PC-3 (cell line): ENCODE measurements around the gene NACC1. TPM values are rescaled to one million over a fixed set of nuclear protein-coding genes. Genes with fewer than 3 reads are reported as not detected.
A peak's percentile ranks its signal among the peaks of the same experiment; 100 is the strongest.

Experiments
- ATAC-seq: fragments of 200-7000 bp; cut with Tn5 transposase; 2 replicates; pipeline ENCODE4 v1.9.1; 2020; ENCODE audit warnings: mild to moderate bottlenecking, moderate library complexity
- BruUV-seq: library from RNA; stranded (reverse); fragments of 400-500 nt; replicated peaks from 2 replicates; lab custom pipeline; 2021; lab: Mats Ljungman, UMichigan
- CTCF ChIA-PET: fragments of 300-600 bp; sonication (Branson Sonifier 250); formaldehyde crosslinking; loops from one replicate; lab custom pipeline; 2022; ENCODE audit warnings: antibody characterized with exemption; lab: Charles Lee
- POLR2A ChIA-PET: fragments of 300-600 bp; sonication (Branson Sonifier 250); formaldehyde crosslinking; loops from one replicate; lab custom pipeline; 2022; ENCODE audit warnings: antibody characterized with exemption; ENCODE audit not compliant: unreplicated experiment; lab: Charles Lee
- DNase-seq: peaks from one replicate; pipeline ENCODE4 v3.0.0-alpha.2; 2015
- H2AFZ ChIP-seq: fragments of 300-600 bp; sonication (generic); 2 replicates; pipeline ENCODE4 v1.6.0; 2016; ENCODE audit warnings: antibody characterized with exemption, low read length
- H3F3A ChIP-seq: fragments of 300-600 bp; sonication (generic); one replicate; pipeline ENCODE4 v1.6.0; 2017; ENCODE audit warnings: antibody characterized with exemption, low read length, control low read depth, mild to moderate bottlenecking; ENCODE audit not compliant: unreplicated experiment
- H3K27ac ChIP-seq: fragments of 300-600 bp; sonication (generic); 2 replicates; pipeline ENCODE4 v1.5.1; 2016; ENCODE audit warnings: mild to moderate bottlenecking, low read length
- H3K27me3 ChIP-seq: fragments of 300-600 bp; sonication (generic); 2 replicates; pipeline ENCODE4 v1.6.1; 2016; ENCODE audit warnings: low read length, mixed read lengths
- H3K36me3 ChIP-seq: fragments of 300-600 bp; sonication (generic); 2 replicates; pipeline ENCODE4 v1.6.1; 2016; ENCODE audit warnings: low read depth, mixed run types, low read length, mixed read lengths
- H3K4me1 ChIP-seq: fragments of 300-600 bp; sonication (generic); 2 replicates; pipeline ENCODE4 v1.5.1; 2016; ENCODE audit warnings: low read length; ENCODE audit not compliant: insufficient read depth
- H3K4me2 ChIP-seq: fragments of 300-600 bp; sonication (generic); 2 replicates; pipeline ENCODE4 v1.6.0; 2016; ENCODE audit warnings: low read length
- H3K4me3 ChIP-seq: fragments of 300-600 bp; sonication (generic); 2 replicates; pipeline ENCODE4 v1.5.1; 2016; ENCODE audit warnings: mild to moderate bottlenecking, low read length, mixed read lengths
- H3K79me2 ChIP-seq: fragments of 300-600 bp; sonication (generic); 2 replicates; pipeline ENCODE4 v1.6.1; 2017; ENCODE audit warnings: low read length, mixed read lengths
- H3K9ac ChIP-seq: fragments of 300-600 bp; sonication (generic); 2 replicates; pipeline ENCODE4 v1.6.0; 2016; ENCODE audit warnings: mild to moderate bottlenecking, low read length
- H3K9me2 ChIP-seq: fragments of 300-600 bp; sonication (generic); replicated peaks from 2 replicates; pipeline ENCODE4 v1.6.1; 2016; ENCODE audit warnings: mixed run types, low read length, mixed read lengths
- H3K9me3 ChIP-seq: fragments of 300-600 bp; sonication (generic); 2 replicates; pipeline ENCODE4 v1.6.1; 2016; ENCODE audit warnings: low read length, mixed read lengths
- H4K20me1 ChIP-seq: fragments of 300-600 bp; sonication (generic); 2 replicates; pipeline ENCODE4 v1.6.1; 2016; ENCODE audit warnings: low read length, mixed read lengths
- EZH2 ChIP-seq: fragments of 300-600 bp; sonication (generic); IDR thresholded peaks from one replicate; pipeline ENCODE4 v1.6.1; 2017; ENCODE audit warnings: antibody characterized with exemption, mild to moderate bottlenecking, low read length; ENCODE audit not compliant: unreplicated experiment
- EZH2phosphoT487 ChIP-seq: fragments of 300-600 bp; sonication (generic); IDR thresholded peaks from 2 replicates; pipeline ENCODE4 v1.6.1; 2018; ENCODE audit warnings: mild to moderate bottlenecking, antibody characterized with exemption, low read length, borderline replicate concordance
- intact Hi-C: fragments of 100-400 bp; cut with micrococcal nuclease; formaldehyde crosslinking; loops from 2 replicates; pipeline ENCODE4 v1.9.0; 2023
- total RNA-seq: library from RNA; depleted of rRNA; stranded (reverse); fragments of >200 nt; gene quantifications from 2 replicates; pipeline ENCODE4 v1.2.3, GENCODE V29; 2014
- TF ChIP-seq, protein P1 (sequence below): fragments of 300-600 bp; sonication (generic); conservative IDR thresholded peaks from 2 replicates; pipeline ENCODE4 v1.5.1; 2017; ENCODE audit warnings: antibody characterized with exemption, low read depth, mild to moderate bottlenecking, low read length

The NACC1 gene
- total RNA-seq, 1 experiment from 2014 or later: 266 TPM

DNA sequence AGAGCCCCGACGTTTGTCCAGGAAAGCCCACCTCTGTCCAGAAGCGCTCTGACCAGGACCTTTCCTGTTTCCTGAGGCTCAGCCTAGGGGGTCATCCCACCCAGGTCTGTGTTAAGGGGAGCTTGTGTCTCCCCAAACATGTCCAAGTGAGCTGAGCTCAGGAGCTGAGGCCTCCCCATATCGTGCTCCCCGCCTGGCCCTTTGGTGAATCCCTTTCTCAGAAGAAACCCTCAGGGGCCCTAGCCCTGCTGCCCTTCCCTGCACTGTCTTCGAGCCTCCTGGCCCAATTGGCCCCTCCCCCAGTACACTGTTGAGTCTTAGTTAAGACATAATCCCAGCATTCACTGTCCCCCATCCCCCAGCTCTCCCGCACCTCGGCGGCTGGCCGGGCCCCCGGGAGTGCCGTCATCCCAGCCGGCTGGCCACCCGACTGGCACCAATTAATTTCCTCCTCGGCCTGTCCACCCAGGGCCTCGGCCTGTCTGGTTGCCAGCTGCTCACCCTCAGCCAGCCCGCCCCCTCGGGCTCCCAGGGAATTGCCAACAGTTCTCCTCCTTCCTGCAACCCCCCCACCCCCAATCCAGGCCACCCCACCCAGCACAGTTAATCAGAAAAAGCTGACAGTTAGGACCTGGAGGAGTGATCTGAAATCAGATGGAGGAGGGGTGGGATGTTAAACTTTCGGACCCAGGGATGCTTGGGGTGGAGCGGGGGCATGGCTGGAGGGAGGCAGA lies 45.7 kb downstream of the NACC1 start:
- Histone ChIP-seq H3K79me2 (peaks cover 24% of the 10 kb centered on the region), H3K9ac (peak overlapping the region; percentile 95), H3K9me2 (no peaks in the 10 kb centered on the region), H3F3A (peaks cover 11% of the 10 kb centered on the region), H3K27me3 (no peaks in the 10 kb centered on the region), H4K20me1 (no peaks in the 10 kb centered on the region), H3K36me3 (no peaks in the 10 kb centered on the region), H3K4me2 (peak overlapping the region; percentile 82), H3K9me3 (no peaks in the 10 kb centered on the region), H3K4me3 (peak overlapping the region; percentile 51), H2AFZ (peak overlapping the region; percentile 66), H3K4me1 (peaks cover 73% of the 10 kb centered on the region), H3K27ac (peak overlapping the region; percentile 97)
- ATAC-seq (peak; percentile 37), DNase-seq (peak; percentile 93)
- intact Hi-C loops: loop anchor here (1.0 to 10.0 kb wide), 4 partner anchors 8 to 671 kb away; no protein-coding TSS in a partner anchor
- ChIA-PET POLR2A (interaction anchor here (0.8 to 1.1 kb wide), 2 partner anchors 10 to 12 kb away, joined by 3 to 4 read pairs; no protein-coding TSS in a partner anchor), CTCF (interaction anchor here (0.6 to 1.1 kb wide), 4 partner anchors 8 to 236 kb away, joined by 3 to 4 read pairs (median 3); partner anchors contain the start of genes IER2 and STX10)
- TF ChIP-seq EZH2phosphoT487 (no peak), EZH2 (no peak)
- TF ChIP-seq, protein P1, sequence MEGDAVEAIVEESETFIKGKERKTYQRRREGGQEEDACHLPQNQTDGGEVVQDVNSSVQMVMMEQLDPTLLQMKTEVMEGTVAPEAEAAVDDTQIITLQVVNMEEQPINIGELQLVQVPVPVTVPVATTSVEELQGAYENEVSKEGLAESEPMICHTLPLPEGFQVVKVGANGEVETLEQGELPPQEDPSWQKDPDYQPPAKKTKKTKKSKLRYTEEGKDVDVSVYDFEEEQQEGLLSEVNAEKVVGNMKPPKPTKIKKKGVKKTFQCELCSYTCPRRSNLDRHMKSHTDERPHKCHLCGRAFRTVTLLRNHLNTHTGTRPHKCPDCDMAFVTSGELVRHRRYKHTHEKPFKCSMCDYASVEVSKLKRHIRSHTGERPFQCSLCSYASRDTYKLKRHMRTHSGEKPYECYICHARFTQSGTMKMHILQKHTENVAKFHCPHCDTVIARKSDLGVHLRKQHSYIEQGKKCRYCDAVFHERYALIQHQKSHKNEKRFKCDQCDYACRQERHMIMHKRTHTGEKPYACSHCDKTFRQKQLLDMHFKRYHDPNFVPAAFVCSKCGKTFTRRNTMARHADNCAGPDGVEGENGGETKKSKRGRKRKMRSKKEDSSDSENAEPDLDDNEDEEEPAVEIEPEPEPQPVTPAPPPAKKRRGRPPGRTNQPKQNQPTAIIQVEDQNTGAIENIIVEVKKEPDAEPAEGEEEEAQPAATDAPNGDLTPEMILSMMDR: no peak
- no TSS peak for BruUV-seq

- H4K20me1 ChIP-seq: no peaks in the 10 kb centered on the region
- ChIA-PET CTCF (interaction anchor here (0.6 to 1.1 kb wide), 4 partner anchors 9 to 235 kb away, joined by 3 to 5 read pairs (median 4); no protein-coding TSS in a partner anchor), POLR2A (interaction anchor here (0.6 to 1.1 kb wide), 4 partner anchors 9 to 79 kb away, joined by 3 to 6 read pairs (median 4); no protein-coding TSS in a partner anchor)
- peaks cover 31% of the 10 kb centered on the region for H3K79me2 ChIP-seq
- H3F3A ChIP-seq: peaks cover 11% of the 10 kb centered on the region
- peaks cover 81% of the 10 kb centered on the region for H3K4me1 ChIP-seq
- ATAC-seq (peak; percentile 5), DNase-seq (peak; percentile 75)
- BruUV-seq: no TSS peak
- no peaks in the 10 kb centered on the region for H3K27me3 ChIP-seq
- H3K4me2 ChIP-seq: peak overlapping the region; percentile 82
- TF ChIP-seq, protein P1: no peak
- TF ChIP-seq EZH2 (no peak), EZH2phosphoT487 (no peak)
- H3K9me3 ChIP-seq: no peaks in the 10 kb centered on the region
- H3K27ac ChIP-seq: peak overlapping the region; percentile 97
- peak overlapping the region; percentile 66 for H2AFZ ChIP-seq
- H3K4me3 ChIP-seq: peak overlapping the region; percentile 51
- no peaks in the 10 kb centered on the region for H3K9me2 ChIP-seq
- intact Hi-C loops: loop anchor here (10.0 kb wide), 1 partner anchor 670 kb away; no protein-coding TSS in a partner anchor
- peak overlapping the region; percentile 95 for H3K9ac ChIP-seq
- no peaks in the 10 kb centered on the region for H3K36me3 ChIP-seq
These were observed 46.5 kb downstream of the NACC1 start for GRCh38 chr19:13164343-13165161.
